ENCODE results near the gene GRID1. TPM values are rescaled to one million over a fixed set of nuclear protein-coding genes. Genes with fewer than 3 reads are reported as not detected.

The GRID1 gene
- total RNA-seq, 1 donor from 2014 or later, result 0.75 TPM

- H3K9me3 ChIP-seq (ENCODE audit: insufficient read depth, low read depth, low read length), result peaks cover 3% of the 10 kb centered on the region
- DNase-seq (ENCODE audit: low read depth), result no peak
These were observed 751.6 kb downstream of the GRID1 start for GRCh38 chr10:85614981-85615380.

GRCh38 chr10:85614566-85614965, 752.0 kb downstream of the GRID1 start:
- no peak overlapping the region for H3K4me3 ChIP-seq (ENCODE audit: insufficient read depth, low read depth, low read length)
- H3K79me2 ChIP-seq (ENCODE audit: insufficient read depth, low read length), result no peaks in the 10 kb centered on the region
- H3K4me1 Mint-ChIP-seq (ENCODE audit: low read depth, unreplicated experiment), result peaks cover 8% of the 10 kb centered on the region
- peaks cover 5% of the 10 kb centered on the region for H3K27me3 Mint-ChIP-seq (ENCODE audit: low read depth, unreplicated experiment)
- H2AFZ ChIP-seq (ENCODE audit: low read depth, low read length), result no peak overlapping the region
- H3K27me3 ChIP-seq (ENCODE audit: insufficient read depth, low read length), result no peaks in the 10 kb centered on the region
- FAIRE-seq (no peak), DNase-seq (ENCODE audit: low read depth) (no peak)
- H3K27ac Mint-ChIP-seq (ENCODE audit: unreplicated experiment), result no peak overlapping the region
- no peaks in the 10 kb centered on the region for H3K9me3 ChIP-seq (ENCODE audit: insufficient read depth, low read depth, low read length)
- no peak overlapping the region for H3K4me2 ChIP-seq (ENCODE audit: low read length)
- H3K4me1 ChIP-seq (ENCODE audit: insufficient read depth, low read length), result no peaks in the 10 kb centered on the region
- H3K36me3 ChIP-seq (ENCODE audit: insufficient read depth, low read length), result no peaks in the 10 kb centered on the region
- H3K9me3 Mint-ChIP-seq (ENCODE audit: unreplicated experiment), result peaks cover 7% of the 10 kb centered on the region
- no peaks in the 10 kb centered on the region for H4K20me1 ChIP-seq (ENCODE audit: insufficient read depth, low read length)
- H3K27ac ChIP-seq (ENCODE audit: low read depth, low read length), result no peak overlapping the region
- no peak overlapping the region for H3K9ac ChIP-seq (ENCODE audit: low read length)
- TF ChIP-seq CTCF (IDR thresholded peaks at IDR 0.05; ENCODE audit: insufficient read depth, low read depth, low read length), result no peak
- TF ChIP-seq EZH2 (IDR thresholded peaks at IDR 0.05; ENCODE audit: insufficient read depth, low read length), result no peak
- H3K4me3 Mint-ChIP-seq (ENCODE audit: unreplicated experiment), result no peak overlapping the region
- H3K36me3 Mint-ChIP-seq (ENCODE audit: low read depth, unreplicated experiment), result no peaks in the 10 kb centered on the region

More at GRCh38 chr10:85614981-85615380, 751.6 kb downstream of the GRID1 start:
- H3K27me3 ChIP-seq (ENCODE audit: insufficient read depth, low read length), result no peaks in the 10 kb centered on the region
- Mint-ChIP-seq H3K4me3 (ENCODE audit: unreplicated experiment) (no peak overlapping the region), H3K27me3 (ENCODE audit: low read depth, unreplicated experiment) (peaks cover 8% of the 10 kb centered on the region), H3K27ac (ENCODE audit: unreplicated experiment) (no peak overlapping the region), H3K9me3 (ENCODE audit: unreplicated experiment) (peaks cover 7% of the 10 kb centered on the region), H3K4me1 (ENCODE audit: low read depth, unreplicated experiment) (peaks cover 6% of the 10 kb centered on the region), H3K36me3 (ENCODE audit: low read depth, unreplicated experiment) (no peaks in the 10 kb centered on the region)
- no peak overlapping the region for H2AFZ ChIP-seq (ENCODE audit: low read depth, low read length)
- TF ChIP-seq CTCF (IDR thresholded peaks at IDR 0.05; ENCODE audit: insufficient read depth, low read depth, low read length) (no peak), EZH2 (IDR thresholded peaks at IDR 0.05; ENCODE audit: insufficient read depth, low read length) (no peak)
- no peak for FAIRE-seq
- no peak overlapping the region for H3K4me3 ChIP-seq (ENCODE audit: insufficient read depth, low read depth, low read length)
- H3K9ac ChIP-seq (ENCODE audit: low read length), result no peak overlapping the region
- no peak overlapping the region for H3K4me2 ChIP-seq (ENCODE audit: low read length)
- no peaks in the 10 kb centered on the region for H4K20me1 ChIP-seq (ENCODE audit: insufficient read depth, low read length)
- no peaks in the 10 kb centered on the region for H3K36me3 ChIP-seq (ENCODE audit: insufficient read depth, low read length)
- H3K79me2 ChIP-seq (ENCODE audit: insufficient read depth, low read length), result no peaks in the 10 kb centered on the region
- H3K27ac ChIP-seq (ENCODE audit: low read depth, low read length), result no peak overlapping the region
- H3K4me1 ChIP-seq (ENCODE audit: insufficient read depth, low read length), result no peaks in the 10 kb centered on the region

GRCh38 chr10:85613391-85613790, 753.2 kb downstream of the GRID1 start:
- Histone ChIP-seq H3K4me2 (ENCODE audit: low read length) (no peak overlapping the region), H3K27me3 (ENCODE audit: insufficient read depth, low read length) (no peaks in the 10 kb centered on the region), H3K9ac (ENCODE audit: low read length) (no peak overlapping the region), H2AFZ (ENCODE audit: low read depth, low read length) (no peak overlapping the region), H3K36me3 (ENCODE audit: insufficient read depth, low read length) (no peaks in the 10 kb centered on the region), H3K27ac (ENCODE audit: low read depth, low read length) (no peak overlapping the region), H3K79me2 (ENCODE audit: insufficient read depth, low read length) (no peaks in the 10 kb centered on the region), H3K4me3 (ENCODE audit: insufficient read depth, low read depth, low read length) (no peak overlapping the region), H3K9me3 (ENCODE audit: insufficient read depth, low read depth, low read length) (peaks cover 4% of the 10 kb centered on the region), H3K4me1 (ENCODE audit: insufficient read depth, low read length) (no peaks in the 10 kb centered on the region), H4K20me1 (ENCODE audit: insufficient read depth, low read length) (no peaks in the 10 kb centered on the region)
- no peak overlapping the region for H3K27ac Mint-ChIP-seq (ENCODE audit: unreplicated experiment)
- peaks cover 5% of the 10 kb centered on the region for H3K27me3 Mint-ChIP-seq (ENCODE audit: low read depth, unreplicated experiment)
- peaks cover 8% of the 10 kb centered on the region for H3K9me3 Mint-ChIP-seq (ENCODE audit: unreplicated experiment)
- FAIRE-seq, result no peak
- H3K4me3 Mint-ChIP-seq (ENCODE audit: unreplicated experiment), result no peak overlapping the region
- peaks cover 8% of the 10 kb centered on the region for H3K4me1 Mint-ChIP-seq (ENCODE audit: low read depth, unreplicated experiment)
- TF ChIP-seq EZH2 (IDR thresholded peaks at IDR 0.05; ENCODE audit: insufficient read depth, low read length) (no peak), CTCF (IDR thresholded peaks at IDR 0.05; ENCODE audit: insufficient read depth, low read depth, low read length) (no peak)
- DNase-seq (ENCODE audit: low read depth), result no peak
- H3K36me3 Mint-ChIP-seq (ENCODE audit: low read depth, unreplicated experiment), result no peaks in the 10 kb centered on the region
